SJCRH30 (cell line): Measurements from ENCODE around the gene HKDC1. TPM values are rescaled to one million over a fixed set of nuclear protein-coding genes. Genes with fewer than 3 reads are reported as not detected.
A peak's percentile ranks its signal among the peaks of the same experiment; 100 is the strongest.

ENCODE experiments used
- DNase-seq, 2 experiments: peaks; one replicate each; pipeline ENCODE4 v3.0.0-alpha.2; 2015 to 2020
- H3K27ac ChIP-seq: fragments of 250-450 bp; sonication (Bioruptor Pico); 2 replicates; pipeline ENCODE4 v1.5.1; 2020; ENCODE audit warnings: mild to moderate bottlenecking, moderate library complexity
- H3K27me3 ChIP-seq: fragments of 250-450 bp; sonication (Bioruptor Pico); 2 replicates; pipeline ENCODE4 v1.5.1; 2020; ENCODE audit warnings: mild to moderate bottlenecking, moderate library complexity
- H3K36me3 ChIP-seq: fragments of 250-450 bp; sonication (Bioruptor Pico); 2 replicates; pipeline ENCODE4 v1.5.1; 2020; ENCODE audit warnings: mild to moderate bottlenecking, moderate library complexity
- H3K4me1 ChIP-seq: fragments of 250-450 bp; sonication (Bioruptor Pico); 2 replicates; pipeline ENCODE4 v1.5.1; 2020; ENCODE audit warnings: mild to moderate bottlenecking, moderate library complexity
- H3K4me3 ChIP-seq: fragments of 250-450 bp; sonication (Bioruptor Pico); 2 replicates; pipeline ENCODE4 v1.5.1; 2020; ENCODE audit warnings: mild to moderate bottlenecking, moderate library complexity
- H3K9me3 ChIP-seq: fragments of 250-450 bp; sonication (Bioruptor Pico); replicated peaks from 2 replicates; pipeline ENCODE4 v1.5.1; 2020; ENCODE audit warnings: mild to moderate bottlenecking, moderate library complexity
- total RNA-seq: library from RNA; depleted of rRNA; stranded (reverse); fragments of >200 nt; shearing (Covaris generic); gene quantifications from 2 replicates; pipeline ENCODE4 v1.2.3, GENCODE V29; 2014

Gene HKDC1
- total RNA-seq, 1 experiment from 2014 or later, result 0.06 TPM

DNA sequence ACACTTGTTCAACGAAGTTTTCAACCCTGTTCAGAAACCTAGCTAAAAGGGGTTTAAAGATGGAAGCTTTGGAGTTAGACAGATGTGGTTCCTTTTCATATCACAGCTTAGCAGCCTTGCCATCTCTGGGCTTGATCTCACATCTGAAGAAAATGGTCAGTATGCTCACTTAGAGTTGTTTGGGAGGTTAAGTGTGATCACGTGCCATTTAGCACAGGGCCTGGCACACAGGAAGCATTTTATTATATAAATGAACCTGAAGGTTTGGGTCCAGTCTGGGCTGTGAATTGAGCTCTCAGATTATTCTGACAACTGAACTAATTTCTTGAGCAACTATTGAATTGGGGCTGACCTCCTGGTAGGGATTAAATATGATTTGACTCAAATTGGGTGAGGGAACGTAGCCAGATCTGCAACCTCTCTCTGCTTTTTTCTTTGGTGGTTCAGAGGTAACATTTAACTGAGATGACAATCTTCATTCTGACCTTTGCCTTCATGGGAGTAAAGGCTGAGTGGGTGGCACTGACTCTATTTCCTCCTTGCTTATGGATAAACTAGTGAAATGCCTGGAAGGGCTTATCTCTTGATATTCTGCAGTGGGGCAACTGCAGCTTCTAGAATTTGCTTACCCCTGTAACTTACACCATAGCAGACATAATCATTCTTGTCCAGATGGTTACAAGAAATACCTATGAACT lies 10.2 kb upstream of the HKDC1 start:
- Histone ChIP-seq H3K27ac (no peak overlapping the region), H3K36me3 (peaks cover 15% of the 10 kb centered on the region; the same call in 1 of the 2 replicates), H3K27me3 (no peaks in the 10 kb centered on the region), H3K4me1 (no peaks in the 10 kb centered on the region; the same call in 1 of the 2 replicates), H3K4me3 (no peak overlapping the region), H3K9me3 (no peaks in the 10 kb centered on the region)
- DNase-seq, result no peak

DNA sequence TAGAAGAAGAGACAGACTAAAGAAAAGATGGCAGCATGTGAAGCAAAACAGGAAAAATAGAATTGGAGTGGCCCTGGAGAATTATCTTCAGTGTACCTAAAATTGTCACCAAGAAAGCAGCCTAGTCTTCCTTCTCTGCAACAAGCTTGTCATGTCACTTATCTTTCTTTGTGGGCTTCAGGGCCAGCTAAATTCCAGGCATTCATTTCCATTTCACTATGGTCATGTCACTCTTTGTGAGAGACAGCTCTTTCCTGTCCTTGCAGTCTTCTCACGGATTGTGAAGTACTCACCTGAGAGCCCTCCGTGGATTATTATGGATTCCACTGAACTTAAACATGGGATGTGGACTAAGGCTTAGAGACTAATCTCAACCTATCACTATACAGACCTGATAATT lies 9.0 kb upstream of the HKDC1 start:
- no peak for DNase-seq
- no peaks in the 10 kb centered on the region; the same call in 1 of the 2 replicates for H3K4me1 ChIP-seq
- H3K27me3 ChIP-seq, result no peaks in the 10 kb centered on the region
- H3K4me3 ChIP-seq, result no peak overlapping the region
- H3K27ac ChIP-seq, result no peak overlapping the region
- H3K9me3 ChIP-seq, result no peaks in the 10 kb centered on the region
- peaks cover 12% of the 10 kb centered on the region; the same call in 1 of the 2 replicates for H3K36me3 ChIP-seq

- no peak overlapping the region for H3K27ac ChIP-seq
- no peak overlapping the region for H3K4me3 ChIP-seq
- no peaks in the 10 kb centered on the region for H3K27me3 ChIP-seq
- no peaks in the 10 kb centered on the region for H3K9me3 ChIP-seq
- H3K36me3 ChIP-seq, result peaks cover 11% of the 10 kb centered on the region; the same call in 1 of the 2 replicates
- DNase-seq, result no peak
- H3K4me1 ChIP-seq, result no peaks in the 10 kb centered on the region; the same call in 1 of the 2 replicates
Measured at GRCh38 chr10:69211524-69211923, 8.6 kb upstream of the HKDC1 start.

DNA sequence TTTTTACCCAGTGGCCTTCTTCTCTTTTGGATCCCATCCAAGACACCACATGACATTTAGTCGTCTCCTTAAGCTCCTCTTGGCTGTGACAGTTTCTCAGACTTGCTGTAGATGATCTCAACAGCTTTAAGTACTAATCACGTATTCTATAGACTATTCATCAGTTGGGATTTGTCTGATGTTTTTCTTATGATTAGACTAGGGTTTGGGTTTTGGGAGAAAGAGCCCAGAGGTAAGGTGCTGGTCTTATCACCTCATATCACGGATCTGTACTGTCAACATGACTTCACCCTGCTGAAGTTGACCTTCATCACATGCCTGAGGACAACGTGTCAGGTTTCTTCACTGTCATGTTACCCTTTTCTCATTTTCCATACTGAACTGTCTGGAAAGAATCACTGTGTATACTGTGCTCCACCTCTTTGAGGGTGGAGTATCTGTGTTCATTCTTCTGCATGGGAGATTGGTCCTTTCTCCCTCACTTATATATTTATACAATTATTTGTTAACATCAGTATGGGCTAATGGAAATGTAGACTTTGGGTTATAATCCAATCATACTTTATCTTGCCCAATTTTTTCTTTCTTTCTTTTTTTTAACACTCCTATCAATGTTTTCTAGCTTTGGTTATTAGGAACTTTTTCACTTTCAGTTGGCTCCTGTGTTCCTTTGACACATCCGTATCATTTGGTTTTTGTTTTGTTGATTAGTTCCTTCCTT lies 6.4 kb upstream of the HKDC1 start:
- Histone ChIP-seq H3K27me3 (no peaks in the 10 kb centered on the region), H3K36me3 (no peaks in the 10 kb centered on the region), H3K27ac (no peak overlapping the region), H3K9me3 (no peaks in the 10 kb centered on the region), H3K4me1 (no peaks in the 10 kb centered on the region; the same call in 1 of the 2 replicates), H3K4me3 (no peak overlapping the region)
- DNase-seq, result peak in 1 of 2 experiments; percentile 16

DNA sequence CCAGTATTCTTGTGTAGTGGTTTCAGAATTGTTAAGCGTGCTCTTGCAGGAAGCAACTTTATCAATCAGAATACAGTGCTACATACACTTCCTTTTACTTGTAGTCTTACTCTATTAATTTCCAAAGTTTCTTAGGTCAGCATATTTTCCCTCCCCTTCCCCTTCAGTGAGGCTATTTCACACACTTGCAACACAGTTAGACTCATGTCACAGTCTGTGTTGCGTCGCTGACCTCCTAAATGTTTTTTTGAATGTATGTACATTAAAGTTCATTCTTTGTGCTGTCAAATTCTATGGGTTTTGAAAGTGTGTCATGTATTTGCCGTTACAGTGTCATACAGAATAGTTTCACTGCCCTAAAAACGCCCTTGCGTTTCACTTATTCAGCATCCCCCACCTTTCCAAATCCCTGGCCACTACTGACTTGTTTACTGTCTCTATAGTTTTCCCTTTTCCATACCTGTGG lies 5.4 kb upstream of the HKDC1 start:
- Histone ChIP-seq H3K27ac (no peak overlapping the region), H3K4me1 (no peaks in the 10 kb centered on the region; the same call in 1 of the 2 replicates), H3K27me3 (no peaks in the 10 kb centered on the region), H3K4me3 (no peak overlapping the region), H3K9me3 (no peaks in the 10 kb centered on the region), H3K36me3 (no peaks in the 10 kb centered on the region)
- DNase-seq, result no peak

DNA sequence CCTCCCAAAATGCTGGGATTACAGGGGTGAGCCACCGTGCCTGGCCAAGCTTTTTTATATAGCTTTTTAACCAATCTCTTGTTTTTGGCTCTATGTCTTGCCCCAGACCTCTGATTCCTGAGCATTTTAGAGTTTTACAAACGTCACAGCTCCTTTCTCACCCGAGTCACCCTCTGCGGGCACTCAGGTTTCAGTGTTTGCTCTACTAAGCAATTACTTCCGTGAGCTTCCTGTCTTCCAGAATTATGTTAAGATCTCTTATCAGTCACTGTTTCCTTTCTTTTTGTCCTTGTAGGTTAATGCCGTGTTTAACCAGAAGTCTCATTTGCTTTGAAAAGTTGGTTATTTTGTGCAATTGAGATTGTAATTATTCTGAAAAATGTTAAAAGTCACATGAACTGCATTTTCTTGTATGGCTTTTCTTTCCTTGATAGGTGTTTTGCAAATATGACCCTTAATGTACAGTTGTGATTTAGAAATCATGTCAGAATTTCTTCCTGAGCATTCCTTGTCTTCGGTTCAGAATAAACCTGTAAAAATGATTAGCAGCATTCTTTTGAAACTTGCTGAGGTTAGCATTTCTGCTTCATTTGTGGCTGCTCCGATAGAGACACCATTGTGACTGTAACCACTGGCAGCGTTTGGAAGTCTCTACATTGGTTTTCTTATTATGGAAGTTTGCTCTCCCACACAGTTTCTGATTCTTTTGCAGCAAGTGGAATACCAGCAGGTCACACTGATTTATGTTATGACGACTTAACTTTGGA lies 4.5 kb upstream of the HKDC1 start:
- Histone ChIP-seq H3K27ac (no peak overlapping the region), H3K4me3 (no peak overlapping the region), H3K36me3 (no peaks in the 10 kb centered on the region), H3K27me3 (no peaks in the 10 kb centered on the region), H3K4me1 (no peaks in the 10 kb centered on the region; the same call in 1 of the 2 replicates), H3K9me3 (no peaks in the 10 kb centered on the region)
- no peak for DNase-seq

- Histone ChIP-seq H3K27ac (no peak overlapping the region), H3K27me3 (no peaks in the 10 kb centered on the region), H3K9me3 (no peaks in the 10 kb centered on the region), H3K36me3 (no peaks in the 10 kb centered on the region), H3K4me1 (no peaks in the 10 kb centered on the region; the same call in 1 of the 2 replicates), H3K4me3 (no peak overlapping the region)
- no peak for DNase-seq
Measured at GRCh38 chr10:69216577-69217118, 3.5 kb upstream of the HKDC1 start.

GRCh38 chr10:69217119-69217754 lies 2.9 kb upstream of the HKDC1 start:
- no peaks in the 10 kb centered on the region for H3K36me3 ChIP-seq
- peak in 1 of 2 experiments; percentile 15 for DNase-seq
- no peak overlapping the region for H3K27ac ChIP-seq

DNA sequence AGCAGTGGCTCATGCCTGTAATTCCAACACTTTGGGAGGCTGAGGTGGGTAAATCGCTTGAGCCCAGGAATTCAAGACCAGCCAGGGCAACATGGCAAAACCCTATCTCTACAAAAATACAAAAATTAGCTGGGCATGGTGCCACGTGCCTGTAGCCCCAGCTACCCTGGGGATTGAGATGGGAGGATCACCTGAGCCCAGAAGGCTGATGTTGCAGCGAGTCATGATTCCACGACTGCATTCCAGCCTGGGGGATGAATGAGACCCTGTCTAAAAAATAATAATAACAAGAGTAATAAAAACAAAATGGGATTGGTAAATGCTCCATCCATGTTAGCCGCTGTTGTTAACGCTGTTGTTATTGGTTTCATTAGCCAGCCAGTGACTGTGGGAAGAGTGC lies 1.3 kb upstream of the HKDC1 start:
- DNase-seq, result no peak
- Histone ChIP-seq H3K27me3 (no peaks in the 10 kb centered on the region), H3K36me3 (no peaks in the 10 kb centered on the region), H3K4me3 (no peak overlapping the region), H3K4me1 (no peaks in the 10 kb centered on the region; the same call in 1 of the 2 replicates), H3K9me3 (no peaks in the 10 kb centered on the region), H3K27ac (no peak overlapping the region)

More at GRCh38 chr10:69217119-69217754, 2.9 kb upstream of the HKDC1 start:
- no peaks in the 10 kb centered on the region; the same call in 1 of the 2 replicates for H3K4me1 ChIP-seq
- H3K27me3 ChIP-seq, result no peaks in the 10 kb centered on the region
- H3K4me3 ChIP-seq, result no peak overlapping the region
- H3K9me3 ChIP-seq, result no peaks in the 10 kb centered on the region

- Histone ChIP-seq H3K4me3 (no peak overlapping the region), H3K4me1 (peaks cover 10% of the 10 kb centered on the region), H3K9me3 (no peaks in the 10 kb centered on the region), H3K27ac (no peak overlapping the region), H3K36me3 (no peaks in the 10 kb centered on the region), H3K27me3 (no peaks in the 10 kb centered on the region)
- DNase-seq, result no peak
Measured at GRCh38 chr10:69220507-69220906, 375 bp downstream of the HKDC1 start.

DNA sequence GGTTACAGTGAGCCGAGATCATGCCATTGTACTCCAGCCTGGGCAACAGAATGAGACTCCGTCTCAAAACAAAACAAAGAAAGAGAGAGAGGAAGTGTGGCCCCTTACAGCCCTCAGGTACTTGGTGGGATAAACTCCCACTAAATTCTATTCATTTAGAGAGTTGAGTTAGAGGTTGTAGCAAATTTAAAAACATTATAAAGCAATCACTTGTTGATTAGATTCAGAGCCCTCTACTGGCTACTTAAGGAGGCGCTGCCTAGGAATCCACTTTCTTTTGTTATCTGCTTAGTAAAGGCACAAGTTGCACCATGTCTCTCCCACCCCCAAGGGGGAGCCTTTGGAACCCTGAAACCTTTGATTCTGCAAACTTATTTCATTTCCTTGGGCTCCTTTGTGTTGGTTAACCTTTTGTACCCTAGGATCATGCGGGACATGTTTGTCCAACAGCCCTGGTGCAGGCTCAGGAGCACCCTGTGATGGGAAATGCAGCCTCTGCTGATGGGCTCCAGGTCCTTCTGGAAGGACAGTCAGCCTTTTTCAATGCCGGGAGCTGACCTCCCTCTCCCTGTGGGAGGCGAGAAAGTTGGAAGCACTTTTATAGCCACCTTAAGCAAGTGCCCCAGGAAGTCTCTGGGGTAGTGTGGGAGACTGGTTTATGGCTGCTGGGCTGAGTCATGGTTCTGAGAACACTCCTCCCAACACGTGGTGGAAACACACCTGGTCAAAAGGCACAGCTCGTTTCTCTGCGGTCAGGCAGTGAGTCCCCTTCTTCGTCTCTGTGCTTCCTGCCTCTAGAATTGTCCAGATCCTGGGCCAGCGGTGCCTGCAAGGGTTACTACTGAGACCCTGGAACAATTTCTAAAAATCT lies 2.3 kb downstream of the HKDC1 start:
- Histone ChIP-seq H3K36me3 (no peaks in the 10 kb centered on the region), H3K27ac (no peak overlapping the region), H3K9me3 (no peaks in the 10 kb centered on the region), H3K4me3 (no peak overlapping the region), H3K4me1 (peaks cover 14% of the 10 kb centered on the region), H3K27me3 (no peaks in the 10 kb centered on the region)
- DNase-seq, result peak in 1 of 2 experiments; percentile 42

DNA sequence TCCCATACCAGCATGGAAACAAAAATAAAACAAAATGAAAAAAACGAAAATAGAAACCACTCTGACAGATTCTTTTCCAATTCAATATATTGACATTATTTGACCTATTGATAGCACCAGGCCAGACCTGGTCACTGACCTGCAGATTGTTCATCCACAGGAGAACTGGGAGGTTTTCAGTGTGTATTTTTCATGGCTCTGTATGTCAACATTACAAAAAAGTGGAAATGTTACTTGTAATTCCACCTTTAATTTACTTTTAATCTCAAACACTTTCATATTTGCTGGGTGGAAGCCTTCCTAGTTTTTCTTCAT lies 2.9 kb downstream of the HKDC1 start:
- no peak for DNase-seq
- Histone ChIP-seq H3K27ac (no peak overlapping the region), H3K36me3 (no peaks in the 10 kb centered on the region), H3K4me1 (peaks cover 14% of the 10 kb centered on the region), H3K9me3 (no peaks in the 10 kb centered on the region), H3K27me3 (no peaks in the 10 kb centered on the region), H3K4me3 (no peak overlapping the region)

GRCh38 chr10:69224862-69225657 lies 4.9 kb downstream of the HKDC1 start:
- Histone ChIP-seq H3K36me3 (no peaks in the 10 kb centered on the region), H3K9me3 (no peaks in the 10 kb centered on the region), H3K27me3 (no peaks in the 10 kb centered on the region), H3K4me3 (no peak overlapping the region), H3K27ac (peak overlapping the region; percentile 66), H3K4me1 (peaks cover 14% of the 10 kb centered on the region)
- peak; percentile 18 to 53 for DNase-seq
